Activated T-cell treated with anti-CD3 and anti-CD28 coated beads for 1 hour (primary cell): Measurements from ENCODE around the gene CDC20.
A peak's percentile ranks its signal among the peaks of the same experiment; 100 is the strongest.
"Not testable (repeated sequence)": the region's sequence is repeated elsewhere in the genome, so short reads cannot be mapped to it uniquely, and the experiment has no call there.

ENCODE experiments used
- DNase-seq: peaks from one replicate; pipeline ENCODE4 v3.0.0-alpha.2; 2020; ENCODE audit warnings: low read depth

The CDC20 gene

DNA sequence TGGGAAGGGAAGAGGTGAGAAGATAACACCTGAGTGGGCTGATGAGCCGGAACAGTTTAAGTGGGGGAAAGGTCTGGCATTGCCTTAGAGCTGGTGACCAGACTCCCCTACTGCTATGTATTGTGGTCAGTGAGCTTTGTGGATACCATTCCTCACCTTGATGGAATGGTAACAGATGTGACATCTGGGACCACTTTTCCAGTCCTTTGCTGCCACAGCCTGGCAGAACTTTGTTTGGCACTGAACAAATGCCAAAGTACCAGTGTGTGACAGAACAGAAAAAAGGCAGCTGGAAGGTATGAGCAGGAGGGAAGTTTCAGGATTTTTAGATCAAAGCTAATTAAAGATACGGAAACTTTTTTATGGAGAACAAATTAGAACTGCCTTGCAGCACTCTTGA lies 24.7 kb downstream of the CDC20 start:
- DNase-seq, result no peak

DNA sequence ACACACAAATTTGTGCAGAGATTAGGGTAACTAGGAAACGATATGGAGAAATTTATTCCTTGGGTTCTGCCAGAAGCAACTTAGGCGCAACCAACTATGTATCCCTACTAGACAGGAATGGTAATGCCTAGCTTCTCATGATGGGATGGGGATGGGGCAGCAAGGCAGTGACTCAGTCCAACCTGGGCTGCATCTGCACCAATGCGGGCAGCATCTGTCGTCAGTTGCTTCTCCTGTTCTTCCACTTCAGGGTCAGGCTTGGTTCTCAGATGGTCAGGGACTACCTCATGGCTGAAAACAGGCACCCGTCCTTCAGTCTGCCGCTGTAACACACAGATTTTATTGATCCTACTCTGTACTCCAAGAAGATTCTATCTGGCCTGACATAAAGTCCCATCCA lies 27.9 kb downstream of the CDC20 start:
- DNase-seq, result no peak

DNA sequence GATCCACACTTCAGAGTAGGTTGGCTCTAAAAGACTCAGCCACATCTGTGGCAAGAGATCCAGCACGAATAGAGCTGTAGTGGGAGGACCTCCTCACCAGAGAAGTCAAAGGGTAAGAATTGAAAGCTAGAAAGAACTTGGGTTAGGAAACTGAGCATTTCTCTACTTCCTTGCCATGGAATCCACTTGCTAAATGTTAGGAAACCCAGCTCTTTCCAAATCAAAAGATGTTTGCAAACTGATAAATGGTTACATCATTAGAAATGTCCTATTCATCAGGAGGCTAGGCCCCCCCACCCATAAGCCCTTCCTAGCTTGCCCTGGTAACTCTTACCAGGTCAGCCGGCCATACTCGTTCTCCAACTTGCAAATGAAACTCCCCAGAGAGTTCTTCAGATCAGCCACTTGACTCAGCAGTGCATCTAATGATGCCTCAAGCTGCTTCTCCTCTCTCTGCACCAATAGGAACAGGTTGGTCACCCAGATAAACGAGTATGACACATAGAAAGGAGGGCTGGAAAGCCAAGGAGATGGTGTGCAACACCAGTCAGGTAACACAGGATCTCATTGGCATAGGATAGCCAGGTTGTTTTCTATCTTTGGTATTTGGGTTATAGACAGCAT lies 29.3 kb downstream of the CDC20 start:
- DNase-seq, result no peak

DNA sequence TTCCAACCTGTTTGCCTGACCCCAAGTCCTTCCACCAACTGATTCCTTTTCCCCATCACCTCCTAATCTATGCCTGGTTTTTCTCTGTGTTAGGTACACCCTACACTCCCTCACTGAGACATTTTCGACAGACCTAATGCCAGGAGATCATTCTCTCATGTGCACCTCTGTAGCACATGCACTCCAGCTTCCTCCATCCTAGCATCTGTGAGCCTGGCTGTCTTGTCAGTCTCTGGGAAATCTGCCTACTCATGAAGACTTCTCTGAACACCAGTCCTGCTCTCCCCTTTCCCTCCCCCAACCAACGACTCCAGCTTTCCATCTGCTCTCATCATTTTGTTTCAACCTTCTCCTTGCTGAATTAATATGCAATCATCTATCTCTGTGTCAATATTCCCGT lies 29.8 kb downstream of the CDC20 start:
- DNase-seq, result no peak

DNA sequence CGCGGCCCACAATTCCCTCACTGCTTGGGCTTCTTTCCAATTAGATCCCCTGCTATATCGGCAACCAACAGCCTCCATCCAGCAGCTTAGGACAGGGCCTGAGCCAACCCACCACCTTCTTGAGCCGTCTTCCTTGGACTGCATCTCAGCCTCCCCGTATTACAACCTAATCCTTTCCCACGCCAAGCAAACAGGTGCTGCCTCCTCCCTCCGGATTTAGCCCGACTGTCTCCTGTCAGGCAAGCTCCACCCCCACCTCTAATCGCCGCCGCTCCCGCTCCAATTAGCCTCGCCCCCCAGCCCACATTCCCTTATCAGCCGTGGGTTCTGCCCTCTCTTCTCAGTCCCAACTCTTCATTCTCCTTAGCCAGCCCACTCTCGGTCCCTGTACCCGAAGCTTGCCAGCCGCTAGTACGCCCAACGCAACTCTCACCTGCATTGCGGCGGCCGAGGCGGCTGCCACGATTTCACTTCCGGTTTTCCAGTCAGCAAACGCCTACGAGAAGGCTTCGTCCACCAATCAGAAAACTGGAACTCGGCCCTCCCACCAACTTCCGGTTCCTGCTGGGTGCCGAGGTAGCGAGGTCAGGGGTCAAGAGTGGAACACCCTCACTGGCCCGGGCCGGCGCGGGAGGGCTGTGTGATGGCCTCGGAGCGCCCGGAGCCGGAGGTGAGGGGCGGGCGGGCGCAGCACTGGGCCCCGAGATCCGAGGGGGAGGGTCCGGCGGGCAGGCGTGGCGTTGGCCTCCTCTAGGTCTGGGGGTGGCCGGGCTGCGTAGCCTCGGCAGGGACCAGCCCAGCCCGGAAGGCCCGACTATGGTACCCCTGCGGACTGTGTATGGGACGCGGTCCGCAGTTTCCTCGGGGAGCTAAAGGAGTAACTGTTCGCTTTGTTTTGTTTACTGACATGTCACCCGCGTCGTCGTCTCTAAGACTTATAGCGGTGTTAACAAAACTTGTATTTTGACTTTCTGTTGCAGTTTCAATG lies 30.8 kb downstream of the CDC20 start, which contains the start of the genes MED8 and SZT2:
MED8 (minus strand) TSS at position 475 of the 988 bp plus-strand sequence; CDS start at position 439, 36 bp downstream.
SZT2 (plus strand) TSS at position 574 of the 988 bp plus-strand sequence; CDS start at position 644, 70 bp downstream.
- DNase-seq, result peak; percentile 84

DNA sequence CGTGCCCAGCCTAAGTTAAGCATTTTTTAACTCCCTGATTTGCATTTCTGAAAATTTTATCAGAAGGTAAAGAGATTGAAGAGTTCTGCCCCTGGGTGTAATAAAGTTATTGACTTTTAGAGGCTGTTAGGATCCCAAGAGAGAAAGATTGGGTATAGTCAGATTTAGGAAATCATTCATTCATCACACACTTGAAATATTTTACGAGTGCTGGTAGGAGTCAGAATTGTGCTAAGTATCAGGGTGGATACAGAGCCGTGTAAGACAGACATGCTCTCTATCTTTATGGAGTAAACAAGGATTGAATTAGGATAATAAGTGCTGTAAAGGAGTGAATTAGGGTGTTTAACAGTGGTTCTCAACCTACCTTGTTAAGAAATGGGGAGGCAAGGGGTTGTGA lies 33.9 kb downstream of the CDC20 start:
- no peak for DNase-seq

DNA sequence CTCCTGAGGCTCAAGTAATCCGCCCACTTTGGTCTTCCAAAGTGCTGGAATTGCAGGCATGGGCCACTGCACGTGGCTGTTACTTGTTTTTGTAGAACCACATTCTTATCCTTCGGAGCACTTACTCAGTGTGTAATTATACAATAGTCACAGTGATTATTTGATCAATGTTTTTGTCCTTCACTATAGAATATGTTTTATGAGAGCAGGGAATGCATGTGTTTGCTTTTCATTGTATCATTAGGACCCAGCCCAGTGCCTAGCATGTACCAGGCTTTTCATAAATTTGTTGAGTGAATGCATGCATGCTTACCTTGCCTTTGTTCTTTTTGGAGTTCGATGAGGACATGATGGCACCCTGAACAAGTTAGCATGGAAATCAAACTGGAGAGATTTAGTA lies 36.7 kb downstream of the CDC20 start:
- DNase-seq, result no peak

DNA sequence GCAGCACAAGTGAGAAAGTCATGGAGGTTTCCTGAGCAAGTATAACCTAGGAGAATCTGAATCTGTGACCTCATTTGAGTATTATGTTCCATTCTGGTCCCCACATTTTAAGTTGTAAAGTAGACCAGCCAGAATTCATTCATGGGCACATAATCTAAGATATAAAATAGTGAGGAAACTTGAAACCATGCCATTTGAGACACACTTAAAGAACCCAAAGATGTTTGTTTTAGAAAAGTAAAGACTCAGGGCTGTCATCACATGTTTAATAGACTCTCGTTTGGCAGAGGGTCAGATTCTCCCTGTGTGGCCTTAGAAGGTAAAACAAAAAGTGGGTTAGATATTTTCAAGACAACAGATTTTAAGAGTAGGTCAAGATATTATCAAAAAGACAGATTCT lies 37.3 kb downstream of the CDC20 start:
- DNase-seq, result no peak

DNA sequence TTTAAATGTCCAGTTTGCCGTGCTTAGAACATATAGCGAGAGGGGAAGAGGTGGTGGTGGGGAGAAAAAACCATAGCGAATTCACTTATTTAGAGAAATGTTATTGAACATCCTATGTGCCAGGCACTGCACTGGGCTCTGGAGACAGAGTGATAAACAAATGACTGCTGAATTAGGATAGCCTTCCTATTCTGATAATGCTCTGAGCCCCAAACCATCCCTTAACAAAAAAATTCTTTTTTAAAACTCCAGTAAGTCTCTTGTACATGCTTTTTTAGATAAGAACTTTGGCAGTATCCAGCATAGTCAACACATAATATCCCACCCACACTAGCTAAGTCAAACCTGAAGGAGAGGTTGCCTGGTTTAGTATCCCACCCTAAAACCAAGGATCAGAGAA lies 39.4 kb downstream of the CDC20 start:
- no peak for DNase-seq

DNA sequence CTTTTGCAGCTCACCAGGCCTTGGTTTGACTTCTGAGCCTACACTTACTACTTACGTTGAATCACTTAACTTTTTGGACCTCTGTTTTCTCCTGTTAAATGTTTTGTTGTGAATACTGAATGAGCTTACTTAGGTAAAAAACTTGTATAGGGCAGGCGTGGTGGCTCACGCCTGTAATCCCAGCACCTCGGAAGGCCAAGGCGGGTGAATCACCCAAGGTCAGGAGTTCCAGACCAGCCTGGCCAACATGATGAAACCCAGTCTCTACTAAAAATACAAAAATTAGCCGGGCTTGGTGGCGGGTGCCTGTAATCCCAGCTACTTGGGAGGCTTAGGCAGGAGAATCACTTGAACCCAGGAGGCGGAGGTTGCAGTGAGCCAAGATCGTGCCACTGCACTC lies 41.7 kb downstream of the CDC20 start:
- not testable (repeated sequence) for DNase-seq

DNA sequence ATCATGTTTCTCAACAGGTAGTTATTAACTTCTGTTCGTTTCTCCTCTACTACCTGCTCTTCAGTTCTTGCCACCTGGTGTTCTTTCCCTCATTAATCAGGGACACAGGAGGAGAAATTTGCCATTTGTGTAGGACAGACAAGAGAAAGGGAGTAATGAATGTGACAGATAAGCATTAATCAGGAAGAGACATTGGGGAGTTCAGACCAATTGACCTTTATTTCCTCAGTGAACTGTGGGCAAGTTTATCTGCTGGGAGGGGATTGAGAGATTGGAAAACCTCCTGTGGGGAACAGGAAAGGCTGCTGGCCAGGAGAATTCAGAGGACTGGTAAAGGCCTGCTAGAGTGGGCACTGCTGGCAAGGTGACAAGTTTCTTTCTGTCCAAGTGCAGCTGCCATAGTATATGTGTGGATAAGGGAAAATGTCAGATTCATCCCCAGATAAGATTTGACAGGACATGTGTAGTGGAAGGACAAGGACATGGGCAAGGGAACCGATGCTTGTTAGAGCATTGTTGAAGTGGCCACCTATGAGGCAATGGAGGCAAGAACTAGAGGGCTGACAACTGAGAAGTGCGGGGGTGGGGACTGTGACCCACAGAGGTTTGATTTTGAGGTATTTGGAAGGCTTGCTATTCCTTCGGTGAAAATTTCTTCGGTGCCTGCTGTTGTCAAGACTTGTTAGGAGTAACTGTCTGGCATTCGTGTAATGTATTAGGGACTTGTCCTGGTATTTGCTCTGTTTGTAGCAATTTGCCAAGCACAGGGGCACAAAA lies 43.5 kb downstream of the CDC20 start:
- DNase-seq, result no peak

DNA sequence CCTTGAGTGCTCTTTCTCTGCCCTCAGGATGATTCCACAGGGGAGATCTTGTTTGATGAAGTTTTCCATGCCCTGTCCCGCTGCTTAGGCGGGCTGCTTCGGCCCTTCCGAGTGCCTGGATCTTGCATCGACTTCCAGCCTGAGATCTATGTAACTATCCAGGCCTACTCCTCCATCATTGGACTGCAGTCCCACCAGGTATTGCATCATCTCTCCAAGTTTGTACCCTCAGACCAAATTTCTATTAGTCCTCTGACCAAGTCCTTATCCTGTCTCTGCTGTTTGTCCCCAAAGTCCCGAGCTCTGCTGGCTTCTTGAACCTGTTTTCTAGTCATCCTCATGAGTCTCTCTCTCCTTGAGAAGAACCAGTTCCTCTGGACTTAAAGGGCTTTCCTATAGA lies 45.6 kb downstream of the CDC20 start:
- DNase-seq, result no peak

DNA sequence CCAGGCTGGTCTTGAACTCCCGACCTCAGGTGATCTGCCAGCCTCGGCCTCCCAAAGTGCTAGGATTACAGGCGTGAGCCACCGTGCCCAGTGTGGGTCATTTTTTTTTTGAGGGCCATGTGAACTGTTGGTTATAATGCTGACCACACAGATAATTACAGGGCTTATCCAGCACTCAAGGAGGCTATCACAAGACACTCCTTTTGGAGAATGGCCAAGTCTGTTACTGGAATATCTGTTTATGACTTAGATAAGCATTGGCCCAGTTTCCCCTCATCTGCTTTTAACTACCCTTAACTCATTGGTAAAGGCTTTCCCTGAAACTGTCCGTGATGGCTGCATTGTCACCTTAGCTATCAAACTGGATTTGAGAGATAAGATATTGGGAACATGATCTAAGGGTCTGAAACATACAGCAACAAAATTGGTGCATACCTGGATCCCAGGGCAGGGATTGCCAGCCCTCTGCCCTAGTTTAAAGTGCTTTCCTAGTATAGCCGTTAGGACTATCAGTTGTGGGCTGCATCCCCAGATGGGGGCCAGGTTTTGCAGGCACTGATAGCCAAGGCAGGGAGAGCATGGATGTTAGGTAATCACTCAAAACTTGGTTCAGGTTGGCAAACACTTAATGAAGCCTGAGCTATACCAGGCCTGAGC lies 46.6 kb downstream of the CDC20 start:
- no peak for DNase-seq

DNA sequence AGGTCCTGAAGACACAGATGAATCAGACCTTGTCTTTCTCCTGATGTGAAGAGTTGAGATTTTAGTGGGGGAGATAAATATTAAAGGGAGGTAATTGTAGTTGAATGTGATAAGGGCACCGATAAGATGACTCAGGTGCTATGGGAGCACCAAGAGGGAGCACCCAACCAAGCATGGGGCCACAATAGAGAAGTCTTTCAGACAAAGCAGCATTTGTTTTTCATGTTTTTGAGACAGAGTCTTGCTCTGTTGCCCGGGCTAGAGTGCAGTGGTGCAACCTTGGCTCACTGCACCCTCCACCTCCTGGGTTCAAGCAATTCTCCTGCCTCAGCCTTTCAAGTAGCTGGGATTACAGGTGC lies 47.1 kb downstream of the CDC20 start:
- DNase-seq, result no peak

DNA sequence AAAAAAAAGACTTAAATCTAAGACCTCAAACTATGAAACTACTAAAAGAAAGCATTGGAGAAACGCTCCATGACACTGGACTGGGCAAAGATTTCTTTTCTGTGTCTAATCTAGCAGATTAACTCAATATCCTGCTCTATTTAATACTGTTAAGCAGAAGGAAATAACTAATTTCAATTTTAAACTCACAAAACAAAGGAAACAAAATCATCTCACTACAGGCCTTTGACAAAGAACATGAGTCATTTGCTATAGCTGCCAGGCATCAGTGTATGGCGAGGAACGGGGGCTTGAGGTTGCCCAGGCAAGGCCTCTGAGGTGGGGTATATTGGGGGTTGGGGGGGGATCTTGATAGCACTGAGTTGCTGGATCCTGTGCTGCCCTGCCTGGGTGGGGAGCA lies 51.8 kb downstream of the CDC20 start:
- no peak for DNase-seq
